Panc1 (cell line): Measurements from ENCODE around the gene TCAF1.

Source experiments
- POLR2AphosphoS5 ChIP-seq: IDR thresholded peaks from 2 replicates; pipeline ENCODE4 v1.6.1; 2012; ENCODE audit warnings: mild to moderate bottlenecking, low read depth, low read length, moderate library complexity
- SIN3A ChIP-seq: IDR thresholded peaks from 2 replicates; pipeline ENCODE4 v1.6.1; 2012; ENCODE audit warnings: low read depth, mild to moderate bottlenecking, low read length, moderate library complexity, borderline replicate concordance; ENCODE audit not compliant: insufficient read depth
- TCF7L2 ChIP-seq: IDR thresholded peaks from 2 replicates; pipeline ENCODE4 v1.6.1; 2011; ENCODE audit warnings: mild to moderate bottlenecking, low read depth, low read length, inconsistent platforms
- TF ChIP-seq, protein P1 (sequence below): fragments of 450-650 bp; IDR thresholded peaks from 2 replicates; pipeline ENCODE4 v1.5.1; 2017; ENCODE audit warnings: mild to moderate bottlenecking

GRCh38 chr7:143948733-143949132 lies 46.8 kb upstream of the TCAF1 start:
- TF ChIP-seq, protein P1, sequence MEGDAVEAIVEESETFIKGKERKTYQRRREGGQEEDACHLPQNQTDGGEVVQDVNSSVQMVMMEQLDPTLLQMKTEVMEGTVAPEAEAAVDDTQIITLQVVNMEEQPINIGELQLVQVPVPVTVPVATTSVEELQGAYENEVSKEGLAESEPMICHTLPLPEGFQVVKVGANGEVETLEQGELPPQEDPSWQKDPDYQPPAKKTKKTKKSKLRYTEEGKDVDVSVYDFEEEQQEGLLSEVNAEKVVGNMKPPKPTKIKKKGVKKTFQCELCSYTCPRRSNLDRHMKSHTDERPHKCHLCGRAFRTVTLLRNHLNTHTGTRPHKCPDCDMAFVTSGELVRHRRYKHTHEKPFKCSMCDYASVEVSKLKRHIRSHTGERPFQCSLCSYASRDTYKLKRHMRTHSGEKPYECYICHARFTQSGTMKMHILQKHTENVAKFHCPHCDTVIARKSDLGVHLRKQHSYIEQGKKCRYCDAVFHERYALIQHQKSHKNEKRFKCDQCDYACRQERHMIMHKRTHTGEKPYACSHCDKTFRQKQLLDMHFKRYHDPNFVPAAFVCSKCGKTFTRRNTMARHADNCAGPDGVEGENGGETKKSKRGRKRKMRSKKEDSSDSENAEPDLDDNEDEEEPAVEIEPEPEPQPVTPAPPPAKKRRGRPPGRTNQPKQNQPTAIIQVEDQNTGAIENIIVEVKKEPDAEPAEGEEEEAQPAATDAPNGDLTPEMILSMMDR: no peak
- TF ChIP-seq POLR2AphosphoS5: no peak
- no peak for TF ChIP-seq SIN3A
- TF ChIP-seq TCF7L2: no peak
